GM10266 (cell line): ENCODE results near the gene ULK1.

Source experiments
- DNase-seq: peaks from one replicate; pipeline ENCODE4 v3.0.0; 2012; ENCODE audit errors: extremely low spot score
- TF ChIP-seq, protein P1 (sequence below): IDR thresholded peaks from 2 replicates; pipeline ENCODE4 v1.5.1; 2012; ENCODE audit warnings: mild to moderate bottlenecking, low read depth; ENCODE audit not compliant: control insufficient read depth, insufficient read depth; ENCODE audit errors: missing control alignments

Gene ULK1

DNA sequence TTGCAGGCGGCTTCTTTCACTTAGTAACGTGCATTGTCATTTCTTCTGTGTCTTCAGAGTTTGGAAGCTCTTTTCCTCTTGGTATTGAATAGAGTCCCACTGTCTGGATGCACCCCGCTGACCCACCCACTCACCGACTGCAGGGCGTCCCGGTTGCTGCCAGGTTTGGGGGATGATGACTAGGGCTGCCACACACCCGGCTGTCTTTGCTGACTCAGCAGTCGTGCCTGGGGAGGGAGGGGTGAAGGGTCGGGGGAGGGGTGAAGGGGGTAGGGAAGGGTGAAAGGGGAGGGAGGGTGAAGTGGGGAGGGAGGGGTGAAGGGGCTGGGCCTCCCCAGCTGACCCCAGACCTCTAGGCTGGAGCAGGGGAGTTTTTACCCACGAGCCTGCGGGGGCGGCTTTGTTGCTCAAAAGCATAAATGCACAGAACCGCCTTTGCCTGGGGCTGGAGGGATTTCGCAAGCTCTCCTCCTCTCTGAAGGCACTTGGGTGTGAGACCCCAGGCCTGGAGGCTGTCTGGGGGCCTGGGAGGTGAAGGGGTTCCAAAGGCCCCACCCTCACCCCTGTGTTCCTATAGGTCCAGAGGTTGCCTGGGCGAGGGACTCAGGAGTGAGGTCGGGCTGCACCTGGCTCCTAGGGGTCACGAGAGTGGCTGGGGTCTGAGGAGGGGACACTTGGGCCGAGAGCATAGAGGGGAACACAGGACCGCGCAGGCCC is 31.3 kb upstream of the ULK1 start:
- DNase-seq: no peak
- TF ChIP-seq, protein P1, sequence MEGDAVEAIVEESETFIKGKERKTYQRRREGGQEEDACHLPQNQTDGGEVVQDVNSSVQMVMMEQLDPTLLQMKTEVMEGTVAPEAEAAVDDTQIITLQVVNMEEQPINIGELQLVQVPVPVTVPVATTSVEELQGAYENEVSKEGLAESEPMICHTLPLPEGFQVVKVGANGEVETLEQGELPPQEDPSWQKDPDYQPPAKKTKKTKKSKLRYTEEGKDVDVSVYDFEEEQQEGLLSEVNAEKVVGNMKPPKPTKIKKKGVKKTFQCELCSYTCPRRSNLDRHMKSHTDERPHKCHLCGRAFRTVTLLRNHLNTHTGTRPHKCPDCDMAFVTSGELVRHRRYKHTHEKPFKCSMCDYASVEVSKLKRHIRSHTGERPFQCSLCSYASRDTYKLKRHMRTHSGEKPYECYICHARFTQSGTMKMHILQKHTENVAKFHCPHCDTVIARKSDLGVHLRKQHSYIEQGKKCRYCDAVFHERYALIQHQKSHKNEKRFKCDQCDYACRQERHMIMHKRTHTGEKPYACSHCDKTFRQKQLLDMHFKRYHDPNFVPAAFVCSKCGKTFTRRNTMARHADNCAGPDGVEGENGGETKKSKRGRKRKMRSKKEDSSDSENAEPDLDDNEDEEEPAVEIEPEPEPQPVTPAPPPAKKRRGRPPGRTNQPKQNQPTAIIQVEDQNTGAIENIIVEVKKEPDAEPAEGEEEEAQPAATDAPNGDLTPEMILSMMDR: no peak

DNA sequence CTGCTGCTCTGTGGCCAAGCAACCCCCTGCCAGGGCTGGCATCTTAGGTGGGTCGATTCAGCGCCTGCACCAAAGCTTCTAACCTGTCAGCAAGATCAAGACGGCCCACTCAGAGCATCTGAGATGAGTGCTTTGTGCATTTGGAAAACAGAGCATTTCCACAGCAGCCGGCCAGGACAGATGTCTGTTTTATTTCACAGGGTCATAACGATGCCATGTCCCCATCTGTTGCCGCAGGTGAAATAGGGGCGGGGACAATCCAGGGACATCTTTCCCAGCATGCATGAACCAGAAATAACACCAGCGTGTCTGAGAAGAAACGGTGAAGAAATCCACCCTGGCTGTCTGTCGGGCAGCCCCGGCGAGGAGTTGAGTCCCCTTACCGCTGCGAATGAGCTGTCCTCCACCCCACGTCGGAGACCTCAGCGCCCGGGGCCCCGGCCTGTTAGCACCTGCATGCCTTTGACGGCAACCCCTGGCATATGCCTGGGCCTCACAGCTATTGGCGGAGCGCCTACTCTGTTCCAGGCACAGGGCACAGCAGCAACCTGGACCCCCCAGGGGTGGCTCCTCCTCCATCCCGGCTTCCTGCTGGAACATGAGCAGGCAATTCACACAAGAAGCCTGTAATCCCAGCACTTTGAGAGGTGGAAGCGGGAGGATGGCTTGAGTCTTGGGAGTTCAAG is 30.6 kb upstream of the ULK1 start:
- no peak for DNase-seq
- TF ChIP-seq, protein P1: no peak

DNA sequence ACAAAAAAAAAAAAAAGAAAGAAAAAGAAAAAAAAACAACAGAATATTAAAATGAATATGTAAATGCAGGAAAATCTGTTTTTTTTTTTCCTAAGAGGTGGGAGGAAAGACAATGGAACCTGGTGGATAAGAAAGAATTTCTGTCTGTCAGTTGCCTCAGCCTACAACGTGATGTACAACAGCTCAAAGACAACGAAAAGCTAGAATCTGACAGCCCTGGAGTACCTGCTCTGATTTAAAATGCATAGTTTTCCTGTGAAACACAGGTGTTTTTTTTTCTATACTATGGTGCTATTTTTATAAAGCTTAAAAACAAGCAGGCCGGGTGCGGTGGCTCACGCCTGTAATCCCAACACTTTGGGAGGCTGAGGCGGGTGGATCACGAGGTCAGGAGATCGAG is 30.0 kb upstream of the ULK1 start:
- TF ChIP-seq, protein P1: no peak
- DNase-seq: no peak

DNA sequence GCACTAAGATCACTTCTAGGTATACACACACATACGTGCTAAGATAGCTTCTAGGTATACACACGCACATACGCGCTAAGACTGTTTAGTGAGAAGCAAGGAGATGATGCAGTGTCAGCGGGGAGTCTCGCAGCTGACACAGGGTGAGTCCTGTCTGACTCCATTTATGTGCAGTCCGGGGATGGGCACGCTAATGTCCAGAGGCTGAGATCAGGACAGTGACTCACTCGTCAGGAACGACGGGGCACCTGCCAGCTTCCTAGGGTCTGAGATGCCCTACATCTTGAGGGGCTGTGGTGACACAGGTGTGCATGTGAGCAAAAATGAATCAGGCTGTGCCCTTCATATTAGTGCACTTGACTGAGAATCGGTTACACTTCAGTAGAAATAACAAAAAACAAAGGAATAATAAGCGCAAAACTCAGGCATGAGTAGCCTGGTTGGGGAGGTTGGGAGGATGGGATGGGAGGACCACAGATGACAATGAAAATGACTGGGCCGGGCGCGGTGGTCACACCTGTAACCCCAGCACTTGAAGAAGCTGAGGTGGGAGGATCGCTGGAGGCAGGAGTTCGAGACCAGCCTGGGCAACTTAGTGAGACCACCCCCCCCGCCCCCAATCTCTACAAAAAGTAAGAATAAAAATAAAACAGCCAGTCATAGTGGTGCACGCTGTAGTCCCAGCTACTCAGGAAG is 29.1 kb upstream of the ULK1 start:
- no peak for DNase-seq
- TF ChIP-seq, protein P1: no peak

DNA sequence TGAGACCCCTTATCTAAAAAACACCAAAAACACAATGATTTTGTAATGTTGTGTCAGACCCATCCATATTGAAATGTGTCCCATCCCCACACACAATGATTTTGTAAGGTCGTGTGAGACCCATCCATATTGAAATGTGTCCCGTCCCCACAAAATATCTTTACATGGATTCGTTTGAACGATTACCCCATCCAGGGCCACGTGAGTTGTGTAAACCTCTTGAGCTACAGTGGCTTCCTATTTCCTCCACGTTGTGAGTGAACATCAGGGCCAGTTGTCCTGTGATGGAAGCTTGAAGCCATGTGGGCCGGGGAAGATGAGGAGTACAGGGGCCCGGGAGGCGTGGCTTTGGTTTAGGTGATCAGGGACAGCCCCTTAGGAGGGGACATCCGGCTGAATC is 27.0 kb upstream of the ULK1 start:
- no peak for DNase-seq
- TF ChIP-seq, protein P1: no peak

DNA sequence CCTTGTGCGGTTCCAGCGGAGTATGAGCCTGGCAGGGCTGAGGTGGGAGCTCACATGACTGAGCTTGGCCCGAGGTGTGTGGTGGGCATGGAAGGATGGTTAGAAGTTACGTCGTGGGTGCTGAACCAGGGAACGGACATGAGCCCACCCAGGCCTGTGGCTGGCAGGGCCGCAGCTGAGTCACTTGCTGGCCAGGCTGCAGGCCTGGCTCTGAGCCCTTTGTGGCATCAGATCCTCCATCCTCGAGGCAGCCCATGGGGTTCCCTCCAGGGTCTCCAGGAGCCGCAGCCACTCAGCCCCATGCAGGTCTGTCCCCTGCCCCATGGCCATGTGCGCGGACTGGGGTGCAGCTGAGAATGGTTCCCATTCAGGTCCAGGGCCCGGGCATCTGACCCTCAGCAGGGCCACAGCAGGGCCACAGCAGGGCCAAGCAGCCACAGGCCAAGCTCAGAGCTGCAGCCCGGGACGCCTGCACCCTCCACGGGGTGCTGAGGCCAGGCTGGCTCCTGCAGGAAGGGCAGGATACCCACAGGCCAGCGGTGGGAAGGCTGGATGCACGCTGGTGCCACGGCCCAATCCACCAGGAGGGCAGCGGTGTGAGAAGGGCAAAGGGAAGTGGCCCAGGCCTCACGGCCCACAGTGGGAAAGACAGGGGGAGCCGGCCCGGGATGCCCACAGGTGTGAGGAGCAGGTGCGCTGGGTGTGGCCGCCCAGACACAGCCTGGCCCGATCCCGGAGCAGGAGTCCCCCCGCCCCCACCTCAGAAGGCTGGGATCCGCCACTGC is 26.3 kb upstream of the ULK1 start:
- TF ChIP-seq, protein P1: no peak
- peak; percentile 7 for DNase-seq
